WTC11 (cell line): ENCODE data around the gene MAP3K2. TPM values are rescaled to one million over a fixed set of nuclear protein-coding genes. Genes with fewer than 3 reads are reported as not detected.

Experiments used
- ATAC-seq: fragments of 200-7000 bp; cut with Tn5 transposase; 2 replicates; pipeline ENCODE4 v1.10.0; 2021; ENCODE audit warnings: mild to moderate bottlenecking, moderate library complexity
- CTCF ChIA-PET: fragments of 300-600 bp; sonication (Branson Sonifier 250); formaldehyde crosslinking; loops from one replicate; lab custom pipeline; 2021; ENCODE audit warnings: antibody characterized with exemption; lab: Charles Lee
- POLR2A ChIA-PET: fragments of 350-600 bp; sonication (Branson Sonifier 250); formaldehyde crosslinking; loops from one replicate; lab custom pipeline; 2021; ENCODE audit warnings: antibody characterized with exemption; lab: Charles Lee
- DNase-seq: peaks from one replicate; pipeline ENCODE4 v3.0.0; 2021; ENCODE audit warnings: low spot score
- H3K27ac Mint-ChIP-seq: 2 replicates; pipeline ENCODE4 v1.8.0; 2021; ENCODE audit warnings: mixed read lengths
- H3K27me3 Mint-ChIP-seq: 2 replicates; pipeline ENCODE4 v1.8.0; 2021; ENCODE audit warnings: low read depth, mild to moderate bottlenecking, moderate library complexity, mixed read lengths
- H3K36me3 Mint-ChIP-seq: 2 replicates; pipeline ENCODE4 v1.8.0; 2021; ENCODE audit warnings: mixed read lengths
- H3K4me1 Mint-ChIP-seq: 2 replicates; pipeline ENCODE4 v1.8.0; 2022; ENCODE audit warnings: mixed read lengths
- H3K4me3 Mint-ChIP-seq: 2 replicates; pipeline ENCODE4 v1.8.0; 2021; ENCODE audit warnings: mild to moderate bottlenecking, moderate library complexity, mixed read lengths
- H3K9me3 Mint-ChIP-seq: 2 replicates; pipeline ENCODE4 v1.8.0; 2021; ENCODE audit warnings: mixed read lengths
- ARID4B ChIP-seq: sonication (generic); formaldehyde crosslinking; IDR thresholded peaks from 2 replicates; pipeline ENCODE4 v1.8.0; 2023; ENCODE audit warnings: missing genetic modification reagents, mild to moderate bottlenecking, borderline replicate concordance
- ATF6 ChIP-seq: sonication (generic); formaldehyde crosslinking; IDR thresholded peaks from 2 replicates; pipeline ENCODE4 v1.8.1; 2023; ENCODE audit warnings: mild to moderate bottlenecking, missing genetic modification reagents
- ELF4 ChIP-seq: sonication (generic); formaldehyde crosslinking; IDR thresholded peaks from 2 replicates; pipeline ENCODE4 v1.8.1; 2022; ENCODE audit warnings: low read depth, mild to moderate bottlenecking, moderate library complexity, missing genetic modification reagents
- EMX1 ChIP-seq: fragments of 250-450 bp; sonication (Bioruptor Pico); IDR thresholded peaks from 2 replicates; pipeline ENCODE4 v1.8.0; 2021; ENCODE audit warnings: mild to moderate bottlenecking
- ESRRA ChIP-seq: sonication (generic); formaldehyde crosslinking; IDR thresholded peaks from 2 replicates; pipeline ENCODE4 v1.8.1; 2022; ENCODE audit warnings: mild to moderate bottlenecking, missing genetic modification reagents, borderline replicate concordance
- FOXP1 ChIP-seq: sonication (generic); formaldehyde crosslinking; IDR thresholded peaks from 2 replicates; pipeline ENCODE4 v1.8.0; 2022; ENCODE audit warnings: missing genetic modification reagents, mild to moderate bottlenecking, moderate library complexity, borderline replicate concordance
- FOXP4 ChIP-seq: sonication (generic); formaldehyde crosslinking; IDR thresholded peaks from 2 replicates; pipeline ENCODE4 v1.8.0; 2022; ENCODE audit warnings: mild to moderate bottlenecking, missing genetic modification reagents
- GABPB1 ChIP-seq: sonication (generic); formaldehyde crosslinking; IDR thresholded peaks from 2 replicates; pipeline ENCODE4 v1.8.1; 2023; ENCODE audit warnings: mild to moderate bottlenecking, missing genetic modification reagents
- IRF1 ChIP-seq: sonication (generic); formaldehyde crosslinking; IDR thresholded peaks from 2 replicates; pipeline ENCODE4 v1.8.0; 2023; ENCODE audit warnings: missing genetic modification reagents
- IRF2 ChIP-seq: sonication (generic); formaldehyde crosslinking; IDR thresholded peaks from 2 replicates; pipeline ENCODE4 v1.8.0; 2022; ENCODE audit warnings: low read depth, missing genetic modification reagents, borderline replicate concordance
- MYBL2 ChIP-seq: sonication (generic); formaldehyde crosslinking; IDR thresholded peaks from 2 replicates; pipeline ENCODE4 v1.8.1; 2023; ENCODE audit warnings: mild to moderate bottlenecking, moderate library complexity, missing genetic modification reagents
- NR1H2 ChIP-seq: sonication (generic); formaldehyde crosslinking; IDR thresholded peaks from 2 replicates; pipeline ENCODE4 v1.9.0; 2021; ENCODE audit warnings: mild to moderate bottlenecking, moderate library complexity, missing genetic modification reagents
- PRRX2 ChIP-seq: fragments of 250-450 bp; sonication (Bioruptor Pico); IDR thresholded peaks from 2 replicates; pipeline ENCODE4 v1.8.0; 2021; ENCODE audit warnings: mild to moderate bottlenecking
- RELA ChIP-seq: sonication (generic); formaldehyde crosslinking; IDR thresholded peaks from 2 replicates; pipeline ENCODE4 v1.8.1; 2022; ENCODE audit warnings: missing genetic modification reagents, mild to moderate bottlenecking, borderline replicate concordance
- SP1 ChIP-seq: sonication (generic); formaldehyde crosslinking; conservative IDR thresholded peaks from 2 replicates; pipeline ENCODE4 v1.8.1; 2022; ENCODE audit warnings: missing genetic modification reagents
- USF2 ChIP-seq: sonication (generic); formaldehyde crosslinking; IDR thresholded peaks from 2 replicates; pipeline ENCODE4 v1.8.1; 2023; ENCODE audit warnings: mild to moderate bottlenecking, missing genetic modification reagents, moderate library complexity
- ZNF425 ChIP-seq: fragments of 250-450 bp; sonication (Bioruptor Pico); conservative IDR thresholded peaks from 2 replicates; pipeline ENCODE4 v1.9.0; 2021; ENCODE audit warnings: mild to moderate bottlenecking
- total RNA-seq: library from RNA; stranded (reverse); gene quantifications from 3 replicates; pipeline ENCODE4 v1.2.3, GENCODE V29; 2021

The MAP3K2 gene
- total RNA-seq, 1 experiment from 2014 or later: 26.9 TPM

GRCh38 chr2:127348426-127349000 lies 39.3 kb downstream of the MAP3K2 start:
- Mint-ChIP-seq H3K4me3 (no peak overlapping the region), H3K36me3 (peaks cover 8% of the 10 kb centered on the region), H3K27me3 (no peaks in the 10 kb centered on the region; the same call in 1 of the 2 replicates), H3K27ac (no peak overlapping the region), H3K4me1 (peaks cover 3% of the 10 kb centered on the region; the same call in 1 of the 2 replicates), H3K9me3 (peaks cover 12% of the 10 kb centered on the region)
- DNase-seq (no peak), ATAC-seq (no peak)
- TF ChIP-seq ELF4 (CRISPR knock-in tag) (no peak), ESRRA (CRISPR knock-in tag) (no peak), ARID4B (no peak), FOXP4 (CRISPR knock-in tag) (no peak), ATF6 (CRISPR knock-in tag) (no peak), FOXP1 (CRISPR knock-in tag) (no peak)
- ChIA-PET CTCF (no interaction called here), POLR2A (no interaction called here)

GRCh38 chr2:127347734-127348392 lies 39.9 kb downstream of the MAP3K2 start:
- DNase-seq (no peak), ATAC-seq (no peak)
- peaks cover 3% of the 10 kb centered on the region; the same call in 1 of the 2 replicates for H3K4me1 Mint-ChIP-seq
- POLR2A ChIA-PET: no interaction called here
- peaks cover 8% of the 10 kb centered on the region for H3K36me3 Mint-ChIP-seq
- CTCF ChIA-PET: no interaction called here
- peaks cover 12% of the 10 kb centered on the region for H3K9me3 Mint-ChIP-seq
- H3K4me3 Mint-ChIP-seq: no peak overlapping the region
- H3K27me3 Mint-ChIP-seq: no peaks in the 10 kb centered on the region; the same call in 1 of the 2 replicates
- H3K27ac Mint-ChIP-seq: no peak overlapping the region
- no peak for TF ChIP-seq FOXP4 (CRISPR knock-in tag)
- no peak for TF ChIP-seq NR1H2 (CRISPR knock-in tag)
- no peak for TF ChIP-seq EMX1 (CRISPR knock-in tag)
- no peak for TF ChIP-seq GABPB1
- TF ChIP-seq IRF1 (CRISPR knock-in tag): no peak
- TF ChIP-seq SP1: no peak
- TF ChIP-seq ZNF425 (CRISPR knock-in tag): no peak
- no peak for TF ChIP-seq RELA (CRISPR knock-in tag)
- no peak for TF ChIP-seq IRF2
- TF ChIP-seq USF2 (CRISPR knock-in tag): no peak
- TF ChIP-seq PRRX2: no peak
- no peak for TF ChIP-seq MYBL2 (CRISPR knock-in tag)
